Hepatocyte (in vitro differentiated cells): Measurements from ENCODE around the gene ENTPD2.

Source experiments
- EZH2 ChIP-seq: fragments of 200-600 bp; sonication (generic); IDR thresholded peaks from 2 replicates; pipeline ENCODE4 v1.6.1; 2016; ENCODE audit warnings: antibody characterized with exemption, mild to moderate bottlenecking, borderline replicate concordance
- TF ChIP-seq, protein P1 (sequence below): fragments of 200-600 bp; sonication (generic); IDR thresholded peaks from 2 replicates; pipeline ENCODE4 v1.5.1; 2016; ENCODE audit warnings: antibody characterized with exemption, mild to moderate bottlenecking; ENCODE audit not compliant: poor library complexity

DNA sequence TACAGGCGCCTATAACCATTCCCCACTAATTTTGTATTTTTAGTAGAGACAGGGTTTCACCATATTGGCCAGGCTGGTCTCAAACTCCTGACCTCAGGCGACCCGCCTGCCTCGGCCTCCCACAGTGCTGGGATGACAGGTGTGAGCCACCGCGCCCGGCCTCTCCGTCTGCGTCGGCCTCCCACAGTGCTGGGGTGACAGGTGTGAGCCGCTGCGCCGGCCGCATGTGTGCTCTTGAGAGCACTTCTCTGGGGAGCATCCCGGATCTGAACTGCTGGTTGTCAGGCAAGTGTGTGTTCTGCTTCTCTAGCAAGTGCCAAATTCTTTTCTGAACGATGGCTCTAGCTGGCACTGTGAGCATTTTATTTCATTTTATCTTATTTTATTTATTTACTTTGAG, 3.7 kb upstream of the ENTPD2 start:
- TF ChIP-seq, protein P1, sequence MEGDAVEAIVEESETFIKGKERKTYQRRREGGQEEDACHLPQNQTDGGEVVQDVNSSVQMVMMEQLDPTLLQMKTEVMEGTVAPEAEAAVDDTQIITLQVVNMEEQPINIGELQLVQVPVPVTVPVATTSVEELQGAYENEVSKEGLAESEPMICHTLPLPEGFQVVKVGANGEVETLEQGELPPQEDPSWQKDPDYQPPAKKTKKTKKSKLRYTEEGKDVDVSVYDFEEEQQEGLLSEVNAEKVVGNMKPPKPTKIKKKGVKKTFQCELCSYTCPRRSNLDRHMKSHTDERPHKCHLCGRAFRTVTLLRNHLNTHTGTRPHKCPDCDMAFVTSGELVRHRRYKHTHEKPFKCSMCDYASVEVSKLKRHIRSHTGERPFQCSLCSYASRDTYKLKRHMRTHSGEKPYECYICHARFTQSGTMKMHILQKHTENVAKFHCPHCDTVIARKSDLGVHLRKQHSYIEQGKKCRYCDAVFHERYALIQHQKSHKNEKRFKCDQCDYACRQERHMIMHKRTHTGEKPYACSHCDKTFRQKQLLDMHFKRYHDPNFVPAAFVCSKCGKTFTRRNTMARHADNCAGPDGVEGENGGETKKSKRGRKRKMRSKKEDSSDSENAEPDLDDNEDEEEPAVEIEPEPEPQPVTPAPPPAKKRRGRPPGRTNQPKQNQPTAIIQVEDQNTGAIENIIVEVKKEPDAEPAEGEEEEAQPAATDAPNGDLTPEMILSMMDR: no peak
- no peak for TF ChIP-seq EZH2
